Forelimb muscle (tissue), 1 donor: Measurements from ENCODE around the gene KCTD1. TPM values are rescaled to one million over a fixed set of nuclear protein-coding genes. Genes with fewer than 3 reads are reported as not detected.

Experiments
- DNase-seq: peaks from one replicate; pipeline ENCODE4 v3.0.0-alpha.2; 2013; ENCODE audit warnings: low read depth
- polyA plus RNA-seq: library from polyadenylated mRNA; unstranded; fragments of 120-200 nt; gene quantifications from one replicate; pipeline ENCODE4 v1.2.1, GENCODE V29; 2013; ENCODE audit not compliant: insufficient read length

Gene KCTD1
- polyA plus RNA-seq = 4.2 TPM

- peak; percentile 24 for DNase-seq
These were observed at the start of gene KCTD1 for GRCh38 chr18:26548415-26549262. KCTD1 (minus strand) TSS chr18:26548553; CDS start chr18:26548536, 17 bp downstream.

- no peak for DNase-seq
These were observed 45.3 kb upstream of the KCTD1 start for GRCh38 chr18:26593365-26594320.

GRCh38 chr18:26584745-26585144 lies 36.4 kb upstream of the KCTD1 start:
- DNase-seq = no peak

DNA sequence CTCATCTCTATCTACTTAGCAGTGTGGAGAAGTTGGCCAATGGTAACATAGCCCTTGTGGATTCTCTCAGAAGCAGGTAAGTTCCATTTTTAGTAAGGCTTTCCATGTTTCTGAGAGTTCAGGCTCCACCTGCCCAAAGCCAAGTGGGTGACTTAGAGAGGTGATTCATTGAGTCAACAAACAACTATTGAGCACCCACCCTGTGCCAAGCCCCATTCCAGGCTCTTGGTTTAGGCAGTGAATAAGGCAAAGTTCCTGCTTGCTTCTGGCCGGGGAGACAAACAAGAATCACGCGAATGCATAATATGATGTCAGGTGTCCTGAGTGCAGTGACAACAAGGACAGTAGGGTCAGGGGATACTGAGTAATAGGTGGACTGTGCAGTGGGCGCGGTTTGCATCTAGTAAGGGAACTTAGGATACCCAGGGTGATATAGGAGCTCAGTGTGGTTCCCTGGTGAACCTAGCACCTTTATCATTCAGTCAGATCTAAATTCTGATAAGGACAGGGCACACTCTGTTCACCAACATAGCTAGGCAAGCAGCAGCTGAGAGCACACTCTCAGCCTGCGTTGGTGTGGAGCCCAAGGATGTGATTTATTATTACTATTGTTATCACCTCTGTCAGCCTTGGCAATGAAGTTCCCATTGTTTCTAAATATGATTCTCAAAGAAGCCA lies 31.7 kb upstream of the KCTD1 start:
- DNase-seq = no peak

DNA sequence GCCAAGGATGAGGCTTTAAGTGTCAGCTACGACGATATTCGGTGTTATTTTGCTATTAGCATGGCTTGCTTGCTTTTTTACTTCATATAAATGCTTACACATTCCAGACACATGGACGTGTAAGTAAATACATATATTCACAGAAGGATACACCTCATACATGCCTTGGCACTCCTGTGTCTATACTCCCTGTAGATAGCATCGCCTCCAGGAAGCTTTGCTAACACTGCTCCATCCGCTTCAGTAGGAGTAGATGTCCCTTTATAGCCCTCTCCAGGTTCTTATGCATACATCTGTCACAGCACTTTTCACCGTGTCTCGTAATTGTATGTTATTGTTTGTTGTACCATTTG lies 27.5 kb upstream of the KCTD1 start:
- no peak for DNase-seq

- no peak for DNase-seq
These were observed 26.9 kb upstream of the KCTD1 start for GRCh38 chr18:26574958-26575864.

DNA sequence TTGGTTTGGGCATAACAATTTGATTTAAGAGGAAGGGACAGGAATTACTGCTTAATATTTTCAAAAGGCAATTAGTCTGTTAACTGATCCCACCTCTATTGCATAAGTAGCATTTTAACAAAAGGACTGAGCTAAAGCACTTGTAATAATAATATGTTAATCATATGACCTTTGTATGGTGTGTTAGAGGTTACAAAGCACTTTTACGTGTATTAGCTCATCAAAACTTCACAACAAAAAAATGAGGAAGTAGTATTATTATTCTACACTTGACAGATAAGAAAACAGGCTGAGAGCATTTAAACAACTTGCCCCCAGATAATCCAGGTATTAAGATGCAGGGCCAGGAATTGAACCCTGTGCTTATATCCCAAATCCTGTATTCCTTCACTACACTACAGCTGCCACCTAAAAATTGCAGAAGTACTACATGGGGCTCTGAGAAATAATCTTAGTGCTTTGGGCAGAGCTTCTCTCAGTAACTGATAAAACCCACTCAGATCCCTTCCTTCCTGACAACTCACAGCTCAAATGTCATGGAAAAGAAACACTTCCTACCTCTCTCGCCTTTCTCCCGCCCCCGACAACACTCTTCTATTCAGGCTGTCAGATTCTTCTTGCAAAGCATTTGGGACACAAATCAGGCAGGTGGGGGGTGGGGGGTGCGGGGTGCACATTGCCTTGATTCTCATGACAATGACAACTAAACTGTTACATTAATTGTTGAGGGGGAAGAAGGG lies 20.7 kb upstream of the KCTD1 start:
- no peak for DNase-seq

DNA sequence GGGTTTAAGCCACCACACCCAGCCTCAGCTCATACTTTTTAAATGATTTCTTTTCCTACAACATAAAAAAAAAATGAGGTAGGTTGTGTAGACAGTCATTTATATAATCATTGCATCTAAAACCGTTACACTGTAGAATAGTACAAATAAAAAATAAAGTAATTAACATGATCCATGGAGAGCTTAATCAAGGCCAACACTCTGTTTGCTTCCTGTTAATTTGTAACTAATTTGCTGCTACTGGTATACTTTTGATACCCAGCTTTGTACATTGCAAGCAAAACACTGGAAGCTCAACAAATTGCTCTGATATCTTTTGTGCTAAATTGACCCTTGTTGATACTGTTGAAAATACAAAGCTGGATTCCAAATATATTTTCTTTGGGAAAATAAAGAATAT lies 20.2 kb upstream of the KCTD1 start:
- no peak for DNase-seq

GRCh38 chr18:26566874-26567555 lies 18.7 kb upstream of the KCTD1 start:
- DNase-seq = no peak

DNA sequence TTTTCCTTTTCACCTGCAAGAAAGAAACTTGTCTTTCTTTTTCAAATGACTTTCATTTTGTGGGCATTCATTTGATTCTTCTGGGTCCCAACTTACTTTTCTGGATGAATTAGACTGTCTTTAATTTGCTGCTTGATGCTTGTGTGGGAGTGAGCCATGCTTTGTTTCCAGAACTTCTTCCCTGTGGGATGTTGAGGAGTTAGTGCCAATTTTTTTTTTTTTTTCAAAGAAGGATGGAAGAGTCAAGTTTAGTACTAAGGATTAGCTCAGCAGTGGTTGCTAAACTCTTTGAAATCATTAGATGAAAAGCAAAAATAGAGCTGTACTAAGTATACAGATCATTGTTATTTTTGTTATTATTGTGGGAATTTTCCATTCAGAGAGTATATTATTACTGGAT lies 17.2 kb upstream of the KCTD1 start:
- DNase-seq = no peak

DNA sequence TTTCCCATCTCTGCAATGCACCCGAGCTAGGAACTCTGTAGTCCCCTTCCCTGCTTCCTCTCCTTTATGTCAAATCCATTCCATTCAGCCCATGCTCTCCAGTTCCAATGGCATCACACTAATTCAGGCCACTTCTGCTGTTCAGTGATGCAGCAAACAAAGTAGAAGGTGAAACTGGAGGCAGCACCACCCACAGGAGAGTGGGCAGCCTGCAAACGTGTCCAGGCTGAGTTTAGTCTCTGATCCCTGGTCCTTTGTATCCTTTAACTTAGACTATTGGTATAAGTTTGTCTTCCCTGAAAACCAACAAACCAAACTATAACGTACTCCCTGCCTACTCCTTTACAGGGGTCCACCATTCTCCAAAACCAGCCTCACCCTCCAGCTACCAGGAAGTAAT lies 14.7 kb upstream of the KCTD1 start:
- DNase-seq = no peak

GRCh38 chr18:26562568-26562967 lies 14.2 kb upstream of the KCTD1 start:
- DNase-seq = no peak

DNA sequence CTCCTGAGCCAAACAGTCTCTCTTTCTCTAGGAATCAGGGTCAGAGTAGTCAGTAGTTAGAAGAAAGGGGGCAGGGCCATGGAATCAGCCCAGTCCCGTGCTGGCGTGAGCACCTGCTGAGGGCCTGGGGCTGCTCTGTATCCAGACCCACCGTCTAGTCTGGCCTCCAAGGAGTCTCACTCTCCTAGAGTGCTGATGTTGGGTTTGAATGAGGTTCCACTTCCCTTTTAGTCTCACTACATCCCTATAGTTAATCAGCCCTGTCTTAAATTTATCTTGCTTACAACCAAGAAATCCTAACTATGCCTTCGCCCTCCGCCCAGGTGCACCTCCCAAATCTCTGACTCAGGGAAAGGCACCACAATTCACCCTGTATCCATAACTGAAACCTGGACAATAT lies 13.4 kb upstream of the KCTD1 start:
- no peak for DNase-seq

DNA sequence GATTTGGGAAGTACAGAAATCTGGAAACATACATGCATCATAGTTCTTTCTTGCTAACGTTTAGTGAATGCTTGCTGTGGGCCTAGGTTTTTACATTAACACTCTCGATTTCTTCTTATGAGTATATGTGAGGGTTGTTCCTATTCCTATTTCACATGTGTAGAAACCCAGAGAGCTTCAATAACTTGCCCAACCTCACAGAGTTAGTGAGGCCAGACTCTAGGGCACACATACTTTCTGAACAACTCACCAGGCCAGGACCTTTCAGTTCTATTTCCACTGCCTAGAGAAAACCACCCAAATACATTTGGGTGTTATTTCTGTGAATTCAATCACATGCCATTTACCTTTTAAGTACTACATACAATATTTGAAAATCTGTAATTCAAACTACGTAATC lies 8.2 kb upstream of the KCTD1 start:
- no peak for DNase-seq

- no peak for DNase-seq
These were observed 7.6 kb upstream of the KCTD1 start for GRCh38 chr18:26555804-26556553.

DNA sequence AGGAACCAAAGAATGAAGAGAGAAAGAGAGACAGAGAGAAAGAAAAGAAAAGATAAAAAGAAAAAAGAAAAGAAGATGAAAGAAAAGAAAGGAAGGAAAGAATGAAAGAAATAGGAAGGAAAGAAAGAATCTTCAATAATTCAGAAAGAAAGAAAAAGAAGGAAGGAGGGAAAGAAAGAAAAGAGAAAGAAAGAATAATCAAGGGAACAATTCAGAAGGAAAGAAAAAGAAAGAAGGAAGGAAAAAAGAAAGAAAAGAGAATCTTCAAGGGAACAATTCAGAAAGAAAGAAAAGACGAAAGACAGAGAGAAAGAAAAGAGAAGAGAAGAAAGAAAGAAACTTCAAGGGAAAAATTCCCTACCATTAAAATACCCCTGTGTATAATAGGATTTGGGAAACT lies 5.6 kb upstream of the KCTD1 start:
- DNase-seq = no peak

GRCh38 chr18:26551695-26552081 lies 3.3 kb upstream of the KCTD1 start:
- DNase-seq = no peak

DNA sequence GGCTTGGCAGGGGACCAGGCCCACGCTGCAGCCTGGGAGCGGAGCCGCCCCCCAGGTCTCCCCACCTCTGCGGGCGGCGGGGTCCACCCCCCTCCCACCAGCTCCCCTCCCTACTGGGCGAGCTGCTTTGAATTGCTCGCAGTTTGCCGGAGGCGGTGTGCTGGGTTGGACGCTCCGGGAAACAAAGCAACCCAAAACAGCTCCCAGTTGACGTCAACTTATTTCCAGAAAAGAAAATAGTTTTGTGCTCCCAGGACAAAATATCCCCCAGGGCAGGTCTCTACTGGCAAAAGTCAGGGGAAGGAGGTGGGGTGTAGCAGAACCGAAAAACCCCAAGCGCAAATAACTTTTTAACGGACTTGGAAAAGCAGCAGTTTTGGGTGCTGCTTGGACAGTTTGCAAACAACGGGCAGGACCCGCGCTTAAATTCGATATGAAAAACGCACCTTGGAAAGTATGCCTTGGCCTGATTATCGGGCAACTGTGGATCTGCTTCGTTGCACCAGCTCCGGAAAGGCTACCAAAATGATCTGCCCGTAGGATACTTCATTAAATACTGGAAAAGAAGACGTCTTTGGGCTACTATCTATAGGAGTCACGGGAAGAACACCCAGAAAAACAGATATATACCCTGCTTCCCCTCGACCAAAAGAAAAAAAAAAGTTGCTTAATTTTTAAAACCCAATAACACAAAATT lies 2.8 kb upstream of the KCTD1 start:
- no peak for DNase-seq
